ENCODE measurements around the gene RRP1B.
"Not testable (repeated sequence)": the region's sequence is repeated elsewhere in the genome, so short reads cannot be mapped to it uniquely, and the experiment has no call there.

The RRP1B gene

GRCh38 chr21:43643193-43643592, 16.2 kb upstream of the RRP1B start:
- DNase-seq (ENCODE audit: low read depth): no peak

GRCh38 chr21:43644071-43644470, 15.3 kb upstream of the RRP1B start:
- no peak for DNase-seq (ENCODE audit: low read depth)

- DNase-seq (ENCODE audit: low read depth): no peak
Measured at GRCh38 chr21:43644609-43645008, 14.8 kb upstream of the RRP1B start.

GRCh38 chr21:43645136-43645891, 14.0 kb upstream of the RRP1B start:
- DNase-seq (ENCODE audit: low read depth): no peak

GRCh38 chr21:43645976-43646375, 13.4 kb upstream of the RRP1B start:
- DNase-seq (ENCODE audit: low read depth): no peak

- peak; percentile 77 for DNase-seq (ENCODE audit: low read depth)
Measured at GRCh38 chr21:43646550-43647260, 12.7 kb upstream of the RRP1B start.

- DNase-seq (ENCODE audit: low read depth): no peak
Measured at GRCh38 chr21:43648171-43648570, 11.2 kb upstream of the RRP1B start.

GRCh38 chr21:43651926-43652325, 7.4 kb upstream of the RRP1B start:
- DNase-seq (ENCODE audit: low read depth): not testable (repeated sequence)

GRCh38 chr21:43652616-43653015, 6.7 kb upstream of the RRP1B start:
- no peak for DNase-seq (ENCODE audit: low read depth)

GRCh38 chr21:43653626-43654025, 5.7 kb upstream of the RRP1B start:
- DNase-seq (ENCODE audit: low read depth): no peak

GRCh38 chr21:43654806-43655489, 4.4 kb upstream of the RRP1B start:
- no peak for DNase-seq (ENCODE audit: low read depth)

GRCh38 chr21:43657355-43658087, 1.8 kb upstream of the RRP1B start:
- no peak for DNase-seq (ENCODE audit: low read depth)

GRCh38 chr21:43658088-43658741, 1.1 kb upstream of the RRP1B start:
- no peak for DNase-seq (ENCODE audit: low read depth)

GRCh38 chr21:43658769-43659135, 608 bp upstream of the RRP1B start:
- no peak for DNase-seq (ENCODE audit: low read depth)

- DNase-seq (ENCODE audit: low read depth): no peak
Measured at GRCh38 chr21:43662286-43662685, 2.9 kb downstream of the RRP1B start.

GRCh38 chr21:43663033-43663432, 3.7 kb downstream of the RRP1B start:
- no peak for DNase-seq (ENCODE audit: low read depth)

GRCh38 chr21:43664358-43664757, 5.0 kb downstream of the RRP1B start:
- DNase-seq (ENCODE audit: low read depth): no peak

- DNase-seq (ENCODE audit: low read depth): no peak
Measured at GRCh38 chr21:43665879-43666278, 6.5 kb downstream of the RRP1B start.

GRCh38 chr21:43667191-43667904, 8.0 kb downstream of the RRP1B start:
- no peak for DNase-seq (ENCODE audit: low read depth)

GRCh38 chr21:43669828-43670605, 10.7 kb downstream of the RRP1B start:
- DNase-seq (ENCODE audit: low read depth): no peak

Data from T follicular helper cell (primary cell).